ENCODE results near the gene SPATS2.
"Not testable (repeated sequence)": the region's sequence is repeated elsewhere in the genome, so short reads cannot be mapped to it uniquely, and the experiment has no call there.

Gene SPATS2

DNA sequence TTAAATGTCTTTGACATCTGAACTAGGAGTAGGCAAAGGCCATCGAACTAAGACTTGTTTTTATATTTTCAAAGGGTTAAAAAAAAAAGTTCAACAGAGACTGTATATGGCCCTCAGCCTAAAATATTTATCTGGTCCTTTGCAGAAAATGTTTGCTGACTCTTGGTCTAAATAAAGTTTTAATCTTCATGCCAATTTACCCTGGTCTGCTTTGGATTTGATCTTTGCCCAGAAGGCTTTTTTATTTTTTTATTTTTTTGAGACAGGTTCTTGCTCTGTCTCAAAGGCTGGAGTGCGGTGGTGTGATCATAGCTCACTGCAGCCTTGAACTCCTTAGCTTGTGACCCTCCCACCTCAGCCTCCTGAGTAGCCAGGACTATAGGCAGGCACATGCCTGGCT lies 47.1 kb downstream of the SPATS2 start:
- DNase-seq = no peak

DNA sequence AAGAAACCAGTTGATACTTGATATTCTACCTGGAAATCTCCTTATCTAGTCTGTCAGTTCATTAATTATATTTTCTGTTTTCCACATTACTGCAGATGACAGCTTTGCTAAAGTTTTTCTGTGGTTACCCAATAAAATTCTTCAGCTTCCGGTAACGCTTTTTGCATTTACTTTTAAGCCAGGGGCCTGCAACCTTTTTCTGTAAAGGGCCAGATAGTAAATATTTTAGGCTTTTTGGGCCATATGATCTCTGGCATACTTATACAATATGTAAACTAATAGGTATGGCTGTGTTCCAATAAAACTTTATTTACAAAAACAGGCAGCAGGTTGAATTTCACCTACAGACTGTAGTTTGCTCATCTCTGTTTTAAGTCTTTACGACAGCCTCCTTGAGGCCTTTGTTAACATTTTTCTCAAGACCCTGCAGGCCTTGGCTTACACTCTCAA lies 48.3 kb downstream of the SPATS2 start:
- no peak for DNase-seq

DNA sequence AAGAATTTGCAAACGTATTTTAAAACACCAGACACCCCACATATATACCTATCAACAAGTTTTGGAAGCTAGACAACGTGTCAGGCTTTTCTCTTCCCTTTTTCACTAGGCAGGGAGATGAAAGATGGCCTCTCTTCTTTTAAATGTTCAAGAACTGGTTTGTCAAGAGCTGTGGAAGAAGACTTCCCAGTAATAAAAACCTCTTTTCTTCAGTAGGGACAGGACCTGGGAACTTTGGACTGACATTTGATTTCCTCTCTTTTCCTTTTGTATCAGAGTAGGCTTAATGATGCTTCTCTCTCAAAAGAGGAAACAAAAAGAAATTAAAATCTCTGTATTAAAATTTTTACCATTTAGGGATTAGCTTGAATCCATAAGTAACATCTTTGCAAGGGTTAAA lies 49.6 kb downstream of the SPATS2 start:
- no peak for DNase-seq

DNA sequence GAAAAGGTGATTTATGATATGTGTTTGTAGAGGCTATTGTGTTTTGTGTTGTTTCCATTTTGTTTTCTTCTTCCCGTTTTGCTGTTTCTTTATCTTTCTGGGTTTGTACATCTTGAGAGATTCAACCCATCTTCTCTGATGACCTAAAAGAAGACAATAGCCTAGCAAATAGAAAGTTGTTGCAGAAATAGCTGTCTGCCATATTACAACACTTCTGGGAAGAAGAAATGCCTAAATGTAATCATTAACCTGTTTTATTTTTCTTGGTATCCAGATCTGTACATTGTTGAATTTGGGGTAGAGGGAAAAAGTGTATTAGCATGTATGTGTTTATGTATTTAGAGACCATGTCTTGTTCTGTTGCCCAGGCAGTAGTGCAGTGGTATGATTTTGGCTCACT lies 50.3 kb downstream of the SPATS2 start:
- no peak for DNase-seq

- no peak for DNase-seq
These were observed 53.3 kb downstream of the SPATS2 start for GRCh38 chr12:49420556-49420955.

DNA sequence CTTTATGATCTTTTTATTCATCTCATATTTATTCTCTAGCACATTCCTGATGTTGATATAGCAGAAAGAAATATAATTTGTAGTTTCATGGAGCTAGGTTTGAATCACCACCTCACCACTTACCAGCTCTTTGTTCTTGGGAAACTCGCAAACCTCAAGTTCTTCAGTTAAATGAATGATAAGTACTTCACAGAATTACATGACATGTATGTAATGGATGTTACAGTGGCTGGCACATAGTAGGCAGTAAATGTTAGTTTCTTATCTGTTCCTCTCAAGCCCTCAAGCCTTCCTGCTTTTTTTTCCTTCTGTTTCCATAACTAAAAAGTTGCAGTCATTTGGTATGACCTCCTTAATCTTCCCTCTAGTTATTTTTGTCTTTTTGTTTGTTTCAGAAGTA lies 54.9 kb downstream of the SPATS2 start:
- no peak for DNase-seq

- DNase-seq = no peak
These were observed 61.5 kb downstream of the SPATS2 start for GRCh38 chr12:49428793-49429192.

GRCh38 chr12:49432616-49433015 lies 65.4 kb downstream of the SPATS2 start:
- DNase-seq = no peak

GRCh38 chr12:49436799-49437198 lies 69.5 kb downstream of the SPATS2 start:
- DNase-seq = not testable (repeated sequence)

- DNase-seq = no peak
These were observed 71.8 kb downstream of the SPATS2 start for GRCh38 chr12:49439042-49439441.

DNA sequence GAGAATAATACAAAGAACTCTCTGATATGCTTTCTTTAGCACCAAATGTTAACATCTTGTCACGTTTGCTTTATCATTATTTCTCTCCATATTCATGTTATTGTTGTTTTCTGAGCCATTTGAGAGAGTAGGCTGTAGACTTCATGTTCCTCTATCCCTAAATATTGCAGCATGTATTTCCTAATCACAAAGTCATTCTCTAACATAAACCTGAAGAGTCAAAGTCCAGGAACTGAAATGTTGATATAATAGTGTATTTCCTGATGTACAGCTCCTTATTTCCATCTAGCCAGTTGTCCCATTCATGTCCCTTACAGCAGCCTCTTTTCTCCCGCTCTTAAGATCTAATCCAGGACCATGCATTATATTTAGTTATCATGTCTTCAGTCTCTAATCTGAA lies 72.8 kb downstream of the SPATS2 start:
- no peak for DNase-seq

- no peak for DNase-seq
These were observed 75.7 kb downstream of the SPATS2 start for GRCh38 chr12:49442915-49443314.

GRCh38 chr12:49446571-49446970 lies 79.3 kb downstream of the SPATS2 start:
- DNase-seq = no peak

GRCh38 chr12:49448858-49449257 lies 81.6 kb downstream of the SPATS2 start:
- DNase-seq = no peak

- no peak for DNase-seq
These were observed 84.4 kb downstream of the SPATS2 start for GRCh38 chr12:49451468-49452259.

GRCh38 chr12:49455501-49455900 lies 88.2 kb downstream of the SPATS2 start:
- DNase-seq = no peak

GRCh38 chr12:49456131-49456679 lies 88.9 kb downstream of the SPATS2 start:
- DNase-seq = no peak

DNA sequence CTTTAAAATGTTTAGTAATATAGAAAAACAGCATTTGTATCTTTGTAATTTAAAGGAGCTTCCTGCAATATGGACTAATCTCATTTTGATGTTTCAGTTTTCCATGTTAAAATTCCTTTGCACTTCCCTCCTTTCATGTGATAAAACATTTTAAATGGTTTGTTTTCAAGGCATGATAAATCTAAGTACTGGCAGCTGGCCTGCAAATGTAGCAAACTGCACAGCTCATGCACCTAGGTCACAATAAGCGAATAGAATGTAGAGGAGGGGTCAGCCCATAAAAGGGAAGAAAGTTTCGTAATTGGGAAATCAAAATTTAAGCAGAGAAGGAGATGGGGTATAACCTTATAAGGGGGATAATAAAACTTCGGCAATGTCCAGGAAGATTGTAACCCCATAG lies 91.6 kb downstream of the SPATS2 start:
- DNase-seq = no peak

GRCh38 chr12:49461221-49461620 lies 94.0 kb downstream of the SPATS2 start:
- no peak for DNase-seq

DNA sequence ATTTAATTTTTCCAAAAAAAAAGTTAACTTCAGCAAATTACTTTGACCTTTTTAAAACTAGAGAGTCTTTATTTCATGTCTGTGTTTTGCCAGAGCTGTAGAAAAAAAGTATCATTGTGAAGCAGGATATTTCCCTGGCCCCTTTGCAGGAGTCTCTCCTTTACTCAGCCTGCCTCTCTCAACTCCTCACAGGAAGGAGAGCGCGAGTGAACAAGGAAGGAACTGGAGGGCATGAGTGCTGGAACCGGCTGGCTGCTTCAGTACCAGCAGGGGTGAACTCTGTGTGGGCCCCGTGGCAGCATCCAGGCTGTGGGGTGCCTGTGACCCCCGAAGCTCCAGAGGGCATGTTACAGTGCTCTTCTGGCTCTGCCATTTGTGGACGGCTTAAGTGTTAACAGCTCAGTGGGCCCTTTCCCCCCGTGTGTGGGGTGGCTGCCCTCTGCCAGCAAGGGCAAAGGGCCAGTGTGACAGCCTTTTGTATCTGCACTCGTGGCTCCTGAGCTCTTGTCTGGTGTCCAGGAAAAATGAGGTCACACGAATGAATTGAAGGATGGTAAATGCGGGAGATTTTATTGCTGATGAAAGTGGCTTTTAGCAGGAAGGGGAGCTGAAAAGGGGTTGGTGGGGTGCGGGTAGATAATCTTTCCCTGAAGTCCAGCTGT lies 95.0 kb downstream of the SPATS2 start:
- no peak for DNase-seq

DNA sequence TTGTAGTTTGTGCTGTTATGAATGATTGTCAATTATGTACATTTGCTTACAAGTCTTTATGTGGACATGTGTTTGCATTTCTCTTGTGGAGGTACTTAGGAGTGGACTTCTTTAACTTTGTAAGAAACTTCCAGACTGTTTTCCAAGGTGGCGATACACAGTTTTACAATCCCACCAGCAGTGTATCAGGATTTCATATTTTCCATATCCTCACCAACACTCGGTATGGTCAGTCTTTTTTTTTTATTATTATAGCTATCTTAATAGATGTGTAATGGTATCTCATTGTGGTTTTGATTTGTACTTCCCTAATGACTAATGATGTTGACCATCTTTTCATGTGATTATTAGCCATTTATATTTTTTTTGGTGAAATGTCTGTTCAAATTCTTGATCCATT lies 97.9 kb downstream of the SPATS2 start:
- no peak for DNase-seq

GRCh38 chr12:49470986-49471385 lies 103.7 kb downstream of the SPATS2 start:
- DNase-seq = no peak

DNA sequence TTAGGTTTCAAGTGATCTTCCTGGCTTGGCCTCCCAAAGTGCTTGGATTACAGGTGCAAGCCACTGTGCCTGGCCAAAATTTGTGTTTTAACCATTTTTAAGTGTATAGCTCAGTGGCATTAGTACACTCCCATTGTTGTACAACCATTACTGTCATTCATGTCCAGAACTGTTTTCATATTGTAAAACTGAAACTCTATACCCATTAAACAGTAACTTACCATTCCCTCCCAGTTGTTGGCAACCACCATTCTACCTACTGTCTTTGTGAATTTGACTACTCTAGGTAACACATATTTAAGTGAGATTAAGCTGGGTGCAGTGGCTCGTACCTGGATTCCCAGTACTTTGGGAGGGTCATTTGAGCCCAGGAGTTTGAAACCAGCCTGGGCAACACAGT lies 104.3 kb downstream of the SPATS2 start:
- no peak for DNase-seq

DNA sequence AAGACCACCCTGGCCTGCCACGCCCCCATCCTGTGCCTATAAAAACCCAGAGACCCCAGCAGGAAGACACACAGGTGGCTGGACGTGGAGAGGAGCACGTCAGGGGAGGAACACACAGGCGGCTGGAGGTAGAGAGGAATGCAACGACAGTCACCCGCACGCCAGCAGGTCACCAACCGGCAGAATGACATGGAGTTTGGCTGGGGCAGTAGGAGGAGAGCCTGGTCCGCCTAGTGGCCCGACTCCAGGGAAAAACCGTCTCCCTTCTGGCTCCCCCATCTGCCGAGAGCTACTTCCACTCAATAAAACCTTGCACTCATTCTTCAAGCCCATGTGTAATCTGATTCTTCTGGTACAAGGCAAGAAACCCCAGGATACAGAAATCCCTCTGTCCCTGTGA lies 108.8 kb downstream of the SPATS2 start:
- no peak for DNase-seq
